ENCODE measurements around the gene TYROBP.

DNA sequence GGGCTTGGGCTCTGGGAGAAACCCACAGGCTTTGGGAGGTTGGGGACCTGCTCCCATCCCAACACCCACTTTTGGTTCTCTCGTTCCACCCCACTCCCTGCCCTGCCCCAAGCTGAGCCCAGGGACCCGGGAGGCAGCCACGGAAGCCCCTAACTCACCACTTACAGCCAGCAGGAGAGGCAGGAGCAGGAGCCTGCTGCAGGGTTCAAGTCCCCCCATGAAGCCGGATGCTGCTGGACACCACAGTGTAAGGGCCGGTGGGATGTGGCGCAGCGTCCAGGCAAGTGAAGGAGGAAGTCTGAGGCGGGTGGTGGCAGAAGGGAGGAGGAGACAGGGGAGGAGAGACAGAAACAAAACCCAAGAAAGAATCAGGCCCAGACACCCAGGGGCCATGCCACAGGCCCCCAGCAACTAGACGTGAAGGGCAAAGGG is at the start of gene TYROBP:
- TF ChIP-seq SP1 (IDR thresholded peaks at IDR 0.05), result no peak
- TF ChIP-seq HDGF (IDR thresholded peaks at IDR 0.05; ENCODE audit: borderline replicate concordance), result no peak
- TF ChIP-seq ZNF384 (IDR thresholded peaks at IDR 0.05), result no peak
